GM12873 (cell line): ENCODE measurements around the gene ZNF385D.

Source experiments
- TF ChIP-seq, protein P1 (sequence below): IDR thresholded peaks from 2 replicates; pipeline ENCODE4 v1.5.1; 2012; ENCODE audit warnings: low read depth, mild to moderate bottlenecking, moderate library complexity, low read length, control low read depth; ENCODE audit not compliant: insufficient read depth; ENCODE audit errors: missing control alignments

Gene ZNF385D

DNA sequence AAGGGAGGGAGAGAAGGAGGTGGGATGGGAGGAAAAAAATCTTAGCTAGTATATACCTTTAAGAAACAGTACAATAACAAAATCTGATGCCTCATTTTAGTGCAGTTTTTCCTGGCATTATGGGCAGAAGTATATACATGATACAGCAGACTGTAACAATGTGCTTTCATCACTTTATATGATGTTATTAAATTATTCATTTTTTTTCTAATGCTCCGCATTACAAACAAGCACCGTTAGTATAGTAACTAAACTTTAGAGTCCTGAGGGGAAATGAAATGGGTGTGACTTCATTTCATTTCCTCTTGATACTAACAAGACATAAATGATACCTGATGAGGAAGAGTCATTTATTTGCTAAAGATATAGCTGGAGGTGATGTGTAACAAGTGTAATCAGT is 325.3 kb downstream of the ZNF385D start:
- TF ChIP-seq, protein P1, sequence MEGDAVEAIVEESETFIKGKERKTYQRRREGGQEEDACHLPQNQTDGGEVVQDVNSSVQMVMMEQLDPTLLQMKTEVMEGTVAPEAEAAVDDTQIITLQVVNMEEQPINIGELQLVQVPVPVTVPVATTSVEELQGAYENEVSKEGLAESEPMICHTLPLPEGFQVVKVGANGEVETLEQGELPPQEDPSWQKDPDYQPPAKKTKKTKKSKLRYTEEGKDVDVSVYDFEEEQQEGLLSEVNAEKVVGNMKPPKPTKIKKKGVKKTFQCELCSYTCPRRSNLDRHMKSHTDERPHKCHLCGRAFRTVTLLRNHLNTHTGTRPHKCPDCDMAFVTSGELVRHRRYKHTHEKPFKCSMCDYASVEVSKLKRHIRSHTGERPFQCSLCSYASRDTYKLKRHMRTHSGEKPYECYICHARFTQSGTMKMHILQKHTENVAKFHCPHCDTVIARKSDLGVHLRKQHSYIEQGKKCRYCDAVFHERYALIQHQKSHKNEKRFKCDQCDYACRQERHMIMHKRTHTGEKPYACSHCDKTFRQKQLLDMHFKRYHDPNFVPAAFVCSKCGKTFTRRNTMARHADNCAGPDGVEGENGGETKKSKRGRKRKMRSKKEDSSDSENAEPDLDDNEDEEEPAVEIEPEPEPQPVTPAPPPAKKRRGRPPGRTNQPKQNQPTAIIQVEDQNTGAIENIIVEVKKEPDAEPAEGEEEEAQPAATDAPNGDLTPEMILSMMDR = no peak

DNA sequence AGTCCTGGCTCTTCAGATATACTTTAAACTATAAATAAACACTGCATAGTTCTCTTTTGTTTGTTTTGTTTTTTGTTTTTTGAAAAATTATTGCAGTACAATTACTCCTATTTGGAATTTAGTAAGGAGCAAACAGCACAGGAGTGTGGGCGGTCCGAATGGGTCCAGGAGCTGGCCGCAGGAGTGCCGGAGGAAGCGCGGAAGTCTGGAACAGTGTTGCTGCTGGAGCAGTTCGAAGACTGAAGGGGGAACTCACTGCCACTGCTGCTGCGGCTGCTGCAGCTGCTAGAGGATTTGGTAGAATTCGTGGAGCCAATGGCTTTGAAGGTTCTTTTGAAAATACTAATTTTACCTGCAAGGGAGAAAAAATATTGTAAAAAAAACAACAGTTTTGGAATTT is 329.9 kb downstream of the ZNF385D start:
- TF ChIP-seq, protein P1 = no peak

DNA sequence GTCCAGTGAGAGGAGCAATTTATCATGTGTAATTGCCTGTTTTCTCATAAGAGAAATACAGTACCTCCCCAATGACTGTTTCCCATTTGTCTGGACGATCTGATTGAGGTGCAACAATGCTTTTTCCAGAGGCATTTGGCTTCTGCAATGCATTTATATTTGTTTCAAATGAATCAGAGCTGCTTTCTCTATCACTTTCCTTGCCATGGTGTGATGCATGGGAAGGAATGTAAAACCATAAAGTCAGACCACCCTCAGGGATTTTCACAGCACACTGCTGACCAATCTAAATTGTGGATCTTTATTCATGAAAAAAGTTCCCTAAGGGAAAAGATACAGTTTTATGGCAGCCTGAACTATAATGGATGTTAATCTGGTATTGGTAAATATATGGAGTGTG is 333.0 kb downstream of the ZNF385D start:
- TF ChIP-seq, protein P1 = no peak

DNA sequence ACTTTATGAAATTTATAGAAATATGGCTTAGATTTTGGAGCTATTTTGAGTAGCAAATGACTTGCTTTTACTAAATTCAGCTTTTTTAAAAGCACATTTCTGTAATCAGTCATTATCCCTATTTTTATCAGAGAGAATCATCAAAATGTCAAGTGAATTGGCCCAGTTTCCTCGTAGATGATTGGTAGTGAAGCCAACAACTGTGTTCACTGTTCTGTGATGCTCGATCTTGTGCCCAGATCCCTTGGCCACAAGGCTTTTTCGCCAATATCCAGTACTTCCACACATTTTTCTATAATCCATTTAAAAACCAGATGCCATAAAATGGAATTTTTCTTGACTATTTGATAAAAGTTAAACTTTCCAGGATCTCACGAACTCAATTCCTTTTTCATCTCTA is 336.5 kb downstream of the ZNF385D start:
- TF ChIP-seq, protein P1 = no peak

DNA sequence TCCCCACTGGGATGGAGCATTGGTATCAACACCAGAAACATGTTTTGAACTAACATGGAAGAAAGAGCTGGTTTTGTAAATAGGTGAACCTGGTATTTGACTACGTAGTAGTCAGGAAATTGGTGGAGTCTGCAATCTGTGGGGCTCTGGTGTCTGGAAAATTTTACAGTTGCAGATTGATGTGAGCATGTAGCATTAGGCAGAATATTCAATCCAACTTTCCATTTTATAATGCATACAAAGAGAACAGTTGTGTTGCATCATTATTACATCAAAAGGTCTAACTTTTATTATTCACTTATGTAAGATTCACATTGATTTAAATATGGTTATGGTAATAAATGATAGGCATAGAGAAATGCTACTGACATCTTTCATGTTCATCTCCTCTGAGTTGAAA is 340.0 kb downstream of the ZNF385D start:
- TF ChIP-seq, protein P1 = no peak

DNA sequence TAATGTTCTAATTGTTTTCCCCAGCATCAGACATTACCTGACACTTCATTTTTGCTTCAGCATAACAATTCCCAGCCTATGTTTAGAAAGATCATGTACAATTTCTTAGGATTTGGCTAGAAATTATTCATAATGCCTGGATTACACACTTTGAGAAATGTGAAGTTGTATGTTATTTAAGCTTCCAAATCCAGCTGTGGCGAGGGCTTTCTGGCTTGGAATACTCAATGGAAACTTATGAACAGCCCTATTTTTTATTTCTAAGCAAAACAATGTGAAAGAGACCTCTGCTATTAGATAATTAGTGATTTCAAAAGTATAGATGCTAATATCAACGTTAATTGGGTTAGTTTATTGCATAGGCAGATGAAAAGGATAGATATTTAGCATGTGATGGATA is 341.6 kb downstream of the ZNF385D start:
- TF ChIP-seq, protein P1 = no peak

DNA sequence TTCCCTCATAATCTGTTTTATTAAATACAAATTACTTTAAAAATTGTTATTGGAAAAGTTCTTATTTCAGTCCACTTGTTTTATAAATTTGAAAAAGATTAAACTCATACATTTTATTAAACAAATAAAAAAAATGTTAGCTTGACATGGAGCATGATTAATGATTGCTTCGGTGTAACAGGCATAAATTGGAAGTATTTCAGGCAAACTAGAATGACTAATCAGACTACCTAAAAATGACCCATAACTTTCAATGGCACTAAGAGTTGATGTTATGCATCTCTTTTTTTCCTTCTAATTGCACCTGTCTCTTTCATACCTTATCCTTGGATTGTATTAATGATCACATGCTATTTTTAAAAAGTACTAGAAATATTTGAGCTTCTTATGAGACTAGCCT is 343.3 kb downstream of the ZNF385D start:
- TF ChIP-seq, protein P1 = no peak
